Glomerular visceral epithelial cell (primary cell): ENCODE measurements around the gene LYRM2.

ENCODE experiments used
- DNase-seq: peaks from one replicate; pipeline ENCODE4 v3.0.0-alpha.2; 2016; ENCODE audit errors: extremely low spot score

Gene LYRM2

GRCh38 chr6:89596056-89596455 lies 42.5 kb downstream of the LYRM2 start:
- no peak for DNase-seq

GRCh38 chr6:89591745-89592144 lies 46.8 kb downstream of the LYRM2 start:
- DNase-seq, result no peak

GRCh38 chr6:89590133-89590532 lies 48.4 kb downstream of the LYRM2 start:
- no peak for DNase-seq

GRCh38 chr6:89589297-89590025 lies 49.1 kb downstream of the LYRM2 start:
- DNase-seq, result no peak

GRCh38 chr6:89585154-89585553 lies 53.4 kb downstream of the LYRM2 start:
- DNase-seq, result no peak

GRCh38 chr6:89584539-89584938 lies 54.0 kb downstream of the LYRM2 start:
- DNase-seq, result no peak

GRCh38 chr6:89583559-89583958 lies 55.0 kb downstream of the LYRM2 start:
- DNase-seq, result no peak

GRCh38 chr6:89582669-89583325 lies 55.8 kb downstream of the LYRM2 start:
- DNase-seq, result no peak

- no peak for DNase-seq
Observed at GRCh38 chr6:89581689-89582088, 56.9 kb downstream of the LYRM2 start.

- no peak for DNase-seq
Observed at GRCh38 chr6:89580997-89581666, 57.4 kb downstream of the LYRM2 start.

- DNase-seq, result no peak
Observed at GRCh38 chr6:89575562-89575960, 63.0 kb downstream of the LYRM2 start.

GRCh38 chr6:89574910-89575561 lies 63.5 kb downstream of the LYRM2 start:
- no peak for DNase-seq

GRCh38 chr6:89567630-89568390 lies 70.7 kb downstream of the LYRM2 start:
- DNase-seq, result no peak

- no peak for DNase-seq
Observed at GRCh38 chr6:89566930-89567629, 71.5 kb downstream of the LYRM2 start.

- no peak for DNase-seq
Observed at GRCh38 chr6:89566008-89566800, 72.3 kb downstream of the LYRM2 start.

GRCh38 chr6:89564752-89565427 lies 73.7 kb downstream of the LYRM2 start:
- DNase-seq, result no peak

- DNase-seq, result no peak
Observed at GRCh38 chr6:89563866-89564265, 74.7 kb downstream of the LYRM2 start.

GRCh38 chr6:89562093-89562973 lies 76.2 kb downstream of the LYRM2 start:
- DNase-seq, result no peak

GRCh38 chr6:89559487-89559886 lies 79.1 kb downstream of the LYRM2 start:
- no peak for DNase-seq
